Fibroblast of lung (primary cell): Measurements from ENCODE around the gene KRT2. TPM values are rescaled to one million over a fixed set of nuclear protein-coding genes. Genes with fewer than 3 reads are reported as not detected.

ENCODE experiments used
- DNase-seq, 2 donors: peaks; one replicate each; pipeline versions ENCODE4 v3.0.0 to v3.0.0-alpha.2; 2010; ENCODE audit warnings: low read depth in 2 of 2
- H2AFZ ChIP-seq: 2 replicates; pipeline ENCODE4 v1.5.1; 2012; ENCODE audit warnings: low read length, control low read depth, inconsistent platforms
- H3K27ac ChIP-seq: 2 replicates; pipeline ENCODE4 v1.5.1; 2011; ENCODE audit warnings: low read length, control low read depth; ENCODE audit not compliant: insufficient read depth
- H3K27me3 ChIP-seq: 2 replicates; pipeline ENCODE4 v1.5.1; 2011; ENCODE audit warnings: mild to moderate bottlenecking, low read length; ENCODE audit not compliant: control insufficient read depth, insufficient read depth
- H3K36me3 ChIP-seq: 2 replicates; pipeline ENCODE4 v1.5.1; 2011; ENCODE audit warnings: low read length; ENCODE audit not compliant: control insufficient read depth, insufficient read depth
- H3K4me1 ChIP-seq: 2 replicates; pipeline ENCODE4 v1.5.1; 2011; ENCODE audit warnings: low read length; ENCODE audit not compliant: control insufficient read depth, insufficient read depth; ENCODE audit errors: extremely low read depth
- H3K4me2 ChIP-seq: 2 replicates; pipeline ENCODE4 v1.5.1; 2011; ENCODE audit warnings: low read length, control low read depth; ENCODE audit not compliant: insufficient read depth; ENCODE audit errors: extremely low read depth
- H3K4me3 ChIP-seq, 4 experiments: fragments of 200-600 bp in 1 of 4; sonication (generic) in 1 of 4; replicated peaks in 1 of 4; 2 replicates each; pipeline ENCODE4 v1.5.1; 2011 to 2016; ENCODE audit warnings: low read length in 4 of 4, low read depth in 3 of 4, mild to moderate bottlenecking in 3 of 4, control low read depth in 2 of 4, inconsistent platforms in 1 of 4, mixed read lengths in 1 of 4; ENCODE audit not compliant: insufficient read depth in 1 of 4; ENCODE audit errors: control extremely low read depth in 1 of 4
- H3K79me2 ChIP-seq: 2 replicates; pipeline ENCODE4 v1.5.1; 2012; ENCODE audit warnings: mild to moderate bottlenecking, low read length, inconsistent platforms; ENCODE audit not compliant: control insufficient read depth, insufficient read depth
- H3K9ac ChIP-seq: 2 replicates; pipeline ENCODE4 v1.5.1; 2011; ENCODE audit warnings: mild to moderate bottlenecking, low read length, control low read depth; ENCODE audit not compliant: insufficient read depth
- H3K9me3 ChIP-seq: 2 replicates; pipeline ENCODE4 v1.5.1; 2012; ENCODE audit warnings: low read depth, low read length; ENCODE audit not compliant: control insufficient read depth, insufficient read depth
- H4K20me1 ChIP-seq: 2 replicates; pipeline ENCODE4 v1.5.1; 2011; ENCODE audit warnings: low read length; ENCODE audit not compliant: control insufficient read depth, insufficient read depth; ENCODE audit errors: extremely low read depth
- EZH2 ChIP-seq: IDR thresholded peaks from 2 replicates; pipeline ENCODE4 v1.5.1; 2012; ENCODE audit warnings: low read length, control low read depth, mild to moderate bottlenecking; ENCODE audit errors: missing control alignments
- polyA plus RNA-seq, 2 donors: library from polyadenylated mRNA; depleted of rRNA in 1 of 2; stranded (reverse) in 1 of 2; unstranded in 1 of 2; fragments of >200 nt; gene quantifications; 2 replicates each; pipeline ENCODE4 v1.2.1, GENCODE V29; 2011 to 2012; ENCODE audit warnings: missing spikeins in 1 of 2
- total RNA-seq: library from RNA; depleted of rRNA; stranded (reverse); fragments of >200 nt; gene quantifications from 2 replicates; pipeline ENCODE4 v1.2.1, GENCODE V29; 2014
- TF ChIP-seq, protein P1 (sequence below), 2 donors: IDR thresholded peaks in 1 of 2; conservative IDR thresholded peaks in 1 of 2; 1 replicate in 1 of 2; 2 replicates in 1 of 2; pipeline ENCODE4 v1.5.1; 2011 to 2012; ENCODE audit warnings: low read length in 2 of 2, control low read depth in 1 of 2, inconsistent platforms in 1 of 2, low read depth in 1 of 2, mild to moderate bottlenecking in 1 of 2

KRT2 gene
- total and polyA plus RNA-seq, 2 donors (not counting 1 experiment from before 2014, with no cell fraction given): not detected

DNA sequence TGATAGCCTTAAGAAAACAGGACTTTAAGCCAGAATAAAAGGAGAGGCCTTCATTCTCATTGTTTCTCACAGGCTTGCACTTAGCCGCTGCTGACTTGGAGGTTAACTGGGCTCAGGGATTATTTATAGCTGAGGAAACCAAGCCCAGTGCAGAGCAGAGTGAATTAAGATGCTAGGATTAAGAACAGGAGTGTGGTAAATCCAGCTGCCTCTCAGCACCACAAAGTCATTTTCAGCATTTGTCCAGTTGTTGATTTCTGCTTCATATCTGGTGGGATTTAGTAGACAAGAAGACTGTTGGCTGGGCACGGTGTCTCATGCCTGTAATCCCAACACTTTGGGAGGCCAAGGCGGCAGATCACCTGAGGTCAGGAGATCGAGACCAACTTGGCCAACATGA lies 19.4 kb downstream of the KRT2 start:
- no peak for TF ChIP-seq EZH2
- TF ChIP-seq, protein P1, sequence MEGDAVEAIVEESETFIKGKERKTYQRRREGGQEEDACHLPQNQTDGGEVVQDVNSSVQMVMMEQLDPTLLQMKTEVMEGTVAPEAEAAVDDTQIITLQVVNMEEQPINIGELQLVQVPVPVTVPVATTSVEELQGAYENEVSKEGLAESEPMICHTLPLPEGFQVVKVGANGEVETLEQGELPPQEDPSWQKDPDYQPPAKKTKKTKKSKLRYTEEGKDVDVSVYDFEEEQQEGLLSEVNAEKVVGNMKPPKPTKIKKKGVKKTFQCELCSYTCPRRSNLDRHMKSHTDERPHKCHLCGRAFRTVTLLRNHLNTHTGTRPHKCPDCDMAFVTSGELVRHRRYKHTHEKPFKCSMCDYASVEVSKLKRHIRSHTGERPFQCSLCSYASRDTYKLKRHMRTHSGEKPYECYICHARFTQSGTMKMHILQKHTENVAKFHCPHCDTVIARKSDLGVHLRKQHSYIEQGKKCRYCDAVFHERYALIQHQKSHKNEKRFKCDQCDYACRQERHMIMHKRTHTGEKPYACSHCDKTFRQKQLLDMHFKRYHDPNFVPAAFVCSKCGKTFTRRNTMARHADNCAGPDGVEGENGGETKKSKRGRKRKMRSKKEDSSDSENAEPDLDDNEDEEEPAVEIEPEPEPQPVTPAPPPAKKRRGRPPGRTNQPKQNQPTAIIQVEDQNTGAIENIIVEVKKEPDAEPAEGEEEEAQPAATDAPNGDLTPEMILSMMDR (conservative IDR thresholded peaks at IDR 0.05 in 1 of 2, IDR thresholded peaks at IDR 0.05 in 1 of 2; ENCODE audit: low read depth in 1 of 2, low read length in 2 of 2): no peak
- no peaks in the 10 kb centered on the region for H3K9me3 ChIP-seq
- H3K9ac ChIP-seq: no peak overlapping the region
- H3K4me2 ChIP-seq: no peak overlapping the region
- H3K36me3 ChIP-seq: no peaks in the 10 kb centered on the region
- no peaks in the 10 kb centered on the region for H4K20me1 ChIP-seq
- no peak overlapping the region for H3K27ac ChIP-seq
- H3K4me1 ChIP-seq: no peaks in the 10 kb centered on the region
- no peak overlapping the region for H3K4me3 ChIP-seq
- no peaks in the 10 kb centered on the region for H3K27me3 ChIP-seq
- DNase-seq: no peak
- H2AFZ ChIP-seq: no peak overlapping the region
- no peaks in the 10 kb centered on the region for H3K79me2 ChIP-seq

DNA sequence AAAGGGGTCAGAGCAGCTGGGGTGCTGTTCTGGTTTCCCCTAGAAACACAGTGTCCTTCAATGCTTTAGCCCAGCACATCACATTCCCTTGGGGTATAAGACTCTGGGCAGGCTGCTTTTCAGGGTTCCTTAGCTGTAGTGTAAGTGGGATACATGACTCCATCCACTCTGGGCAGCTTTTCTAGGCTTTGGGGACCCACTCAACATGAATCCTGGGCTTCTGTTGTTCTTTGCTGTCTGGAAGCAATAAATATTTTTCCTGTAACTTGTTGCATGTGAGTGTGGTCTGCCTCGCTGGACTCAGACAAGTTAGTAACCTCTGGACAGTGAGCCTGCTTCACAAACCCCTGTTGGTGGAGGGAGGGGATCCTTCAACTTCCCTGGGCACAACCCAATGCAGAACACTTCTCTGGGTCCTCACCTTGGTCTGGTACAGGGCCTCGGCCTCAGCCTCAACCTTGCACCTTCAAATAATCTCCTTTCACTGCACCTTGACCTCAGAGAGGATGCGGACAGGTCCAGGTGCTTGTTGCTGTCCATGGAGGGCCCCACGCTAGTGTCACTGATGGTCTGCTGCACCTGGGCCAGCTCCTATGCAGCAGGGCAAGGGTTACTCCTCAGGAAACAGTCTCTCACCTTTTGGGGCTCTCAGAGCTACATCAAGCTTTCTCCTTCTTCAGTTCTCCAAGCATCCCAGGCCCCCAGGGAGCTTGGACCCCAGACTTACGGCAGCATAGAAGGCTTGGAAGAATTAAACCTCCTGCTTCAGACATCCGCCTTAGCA lies 20.1 kb downstream of the KRT2 start:
- Histone ChIP-seq H3K36me3 (no peaks in the 10 kb centered on the region), H2AFZ (no peak overlapping the region), H3K27ac (no peak overlapping the region), H3K79me2 (no peaks in the 10 kb centered on the region), H3K9me3 (no peaks in the 10 kb centered on the region), H3K4me2 (no peak overlapping the region), H3K9ac (no peak overlapping the region), H3K4me3 (no peak overlapping the region), H3K27me3 (no peaks in the 10 kb centered on the region), H3K4me1 (no peaks in the 10 kb centered on the region), H4K20me1 (no peaks in the 10 kb centered on the region)
- TF ChIP-seq, protein P1 (conservative IDR thresholded peaks at IDR 0.05 in 1 of 2, IDR thresholded peaks at IDR 0.05 in 1 of 2; ENCODE audit: low read depth in 1 of 2, low read length in 2 of 2): no peak
- no peak for DNase-seq

DNA sequence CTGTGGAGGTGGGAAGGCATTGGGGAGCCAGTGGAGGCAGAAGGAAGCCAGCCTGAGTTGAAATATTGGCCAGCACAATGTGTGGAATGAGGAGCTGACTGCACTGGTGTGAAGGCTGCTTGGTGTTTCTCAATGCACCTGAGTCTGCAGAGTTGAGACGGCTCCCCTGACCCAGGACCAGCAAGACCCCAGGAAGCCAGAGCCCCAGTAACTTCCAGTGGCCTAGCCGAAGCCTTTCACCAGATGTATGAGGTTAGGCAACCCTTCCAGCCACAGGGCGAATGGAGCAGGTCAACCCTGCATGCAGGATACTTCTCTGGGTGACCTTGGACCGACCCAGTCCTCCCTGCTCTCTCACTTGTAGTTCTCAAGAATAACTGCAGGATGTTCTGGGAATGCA lies 20.7 kb downstream of the KRT2 start:
- Histone ChIP-seq H3K9ac (no peak overlapping the region), H3K4me1 (no peaks in the 10 kb centered on the region), H3K4me3 (no peak overlapping the region), H3K4me2 (no peak overlapping the region), H3K79me2 (no peaks in the 10 kb centered on the region), H4K20me1 (no peaks in the 10 kb centered on the region), H2AFZ (no peak overlapping the region), H3K9me3 (no peaks in the 10 kb centered on the region), H3K27ac (no peak overlapping the region), H3K27me3 (no peaks in the 10 kb centered on the region), H3K36me3 (no peaks in the 10 kb centered on the region)
- DNase-seq: no peak
- no peak for TF ChIP-seq EZH2
- TF ChIP-seq, protein P1 (conservative IDR thresholded peaks at IDR 0.05 in 1 of 2, IDR thresholded peaks at IDR 0.05 in 1 of 2; ENCODE audit: low read depth in 1 of 2, low read length in 2 of 2): no peak
